Measurements from ENCODE around the gene ACIN1. TPM values are rescaled to one million over a fixed set of nuclear protein-coding genes. Genes with fewer than 3 reads are reported as not detected.

Gene ACIN1
- total and polyA plus RNA-seq, 2 of the 13 experiments (the other 11 are each of a cell fraction or from before 2014, with no cell fraction given), result 165 to 183 TPM

DNA sequence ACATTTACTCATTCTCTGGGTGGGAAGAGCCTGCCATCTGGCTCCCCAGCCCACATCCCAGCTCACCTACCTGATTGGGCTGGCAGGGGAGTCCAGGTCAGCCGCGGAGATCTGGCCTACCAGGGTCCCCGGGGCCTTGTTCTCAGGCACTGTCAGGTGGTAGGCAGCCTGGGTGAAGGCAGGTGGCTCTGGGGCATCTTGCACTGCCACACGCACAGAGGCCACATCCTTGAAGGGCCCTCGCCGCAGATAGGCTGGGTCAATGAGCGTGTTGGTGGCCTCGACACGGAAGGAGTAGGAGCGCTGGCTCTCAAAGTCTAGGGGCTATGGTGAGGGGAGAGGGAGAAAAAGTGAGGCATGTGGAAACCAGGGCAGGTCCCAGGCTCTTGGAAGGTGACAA is 41.5 kb downstream of the ACIN1 start:
- no peak overlapping the region for H3K9ac ChIP-seq (ENCODE audit: insufficient read depth, low read depth, low read length)
- H4K20me1 ChIP-seq (ENCODE audit: insufficient read depth, low read length), result peaks cover 4% of the 10 kb centered on the region; the same call in 1 of the 2 replicates
- ChIA-PET CTCF (ENCODE audit: low intra/inter-chr PET ratio, low total read pairs) (interaction anchor here (5.3 to 8.5 kb wide), 3 partner anchors 59 to 80 kb away, joined by 29 to 173 read pairs (median 77); no protein-coding TSS in a partner anchor), POLR2A (interaction anchor here (1.1 to 7.4 kb wide), 4 partner anchors 13 to 67 kb away, joined by 3 to 72 read pairs (median 3); partner anchors contain the start of genes ACIN1 and C14orf119)
- no peak overlapping the region for H3K4me2 ChIP-seq (ENCODE audit: low read depth, low read length)
- no peak for ATAC-seq
- H3K79me2 ChIP-seq (ENCODE audit: insufficient read depth, low read length), result no peaks in the 10 kb centered on the region
- peaks cover 26% of the 10 kb centered on the region for H3K4me1 ChIP-seq (ENCODE audit: insufficient read depth, low read length)
- intact Hi-C loops (cut with micrococcal nuclease; ENCODE audit: unreplicated experiment), result no loop called here
- no TSS peak for BruUV-seq (replicated peaks)
- no peak for DNase-seq (ENCODE audit: low spot score)
- H3K27ac ChIP-seq (ENCODE audit: extremely low read length, insufficient read depth, low read length), result no peak overlapping the region
- H3K4me3 ChIP-seq (replicated peaks in 1 of 3; ENCODE audit: insufficient read depth in 1 of 3, low read depth in 2 of 3, low read length in 3 of 3), result no peak overlapping the region
- H3K27me3 ChIP-seq (ENCODE audit: control insufficient read depth in 1 of 2, insufficient read depth in 2 of 2, low read length in 2 of 2), result peaks cover 0 to 6% of the 10 kb centered on the region in 2 experiments; a peak in 1 of 5 replicates
- FAIRE-seq, result no peak
- H3K36me3 ChIP-seq (replicated peaks in 1 of 2; ENCODE audit: control insufficient read depth in 1 of 2, insufficient read depth in 2 of 2, low read length in 2 of 2), result no peaks in the 10 kb centered on the region
- no peak overlapping the region for H2AFZ ChIP-seq (ENCODE audit: low read length)
- WGBS (ENCODE audit: low lambda C conversion rate), result 83% methylated on average over 10 of the region's 10 CpGs
- in situ Hi-C loops (cut with HindIII; ENCODE audit: extremely low pct_ligation_motif_present, low pct_unique_long_range_greater_than_20kb), result loop anchor here (5.0 kb wide), 2 partner anchors 66 to 496 kb away; no protein-coding TSS in a partner anchor
- no peaks in the 10 kb centered on the region for H3K9me3 ChIP-seq (ENCODE audit: low read length)
- no peak for TF ChIP-seq ZNF839 (CRISPR knock-in tag; IDR thresholded peaks at IDR 0.05; ENCODE audit: borderline replicate concordance)
- no peak for TF ChIP-seq ZNF572 (CRISPR knock-in tag; IDR thresholded peaks at IDR 0.05)
- no peak for TF ChIP-seq PAF1 (CRISPR knock-in tag; IDR thresholded peaks at IDR 0.05)
- TF ChIP-seq, protein P1, sequence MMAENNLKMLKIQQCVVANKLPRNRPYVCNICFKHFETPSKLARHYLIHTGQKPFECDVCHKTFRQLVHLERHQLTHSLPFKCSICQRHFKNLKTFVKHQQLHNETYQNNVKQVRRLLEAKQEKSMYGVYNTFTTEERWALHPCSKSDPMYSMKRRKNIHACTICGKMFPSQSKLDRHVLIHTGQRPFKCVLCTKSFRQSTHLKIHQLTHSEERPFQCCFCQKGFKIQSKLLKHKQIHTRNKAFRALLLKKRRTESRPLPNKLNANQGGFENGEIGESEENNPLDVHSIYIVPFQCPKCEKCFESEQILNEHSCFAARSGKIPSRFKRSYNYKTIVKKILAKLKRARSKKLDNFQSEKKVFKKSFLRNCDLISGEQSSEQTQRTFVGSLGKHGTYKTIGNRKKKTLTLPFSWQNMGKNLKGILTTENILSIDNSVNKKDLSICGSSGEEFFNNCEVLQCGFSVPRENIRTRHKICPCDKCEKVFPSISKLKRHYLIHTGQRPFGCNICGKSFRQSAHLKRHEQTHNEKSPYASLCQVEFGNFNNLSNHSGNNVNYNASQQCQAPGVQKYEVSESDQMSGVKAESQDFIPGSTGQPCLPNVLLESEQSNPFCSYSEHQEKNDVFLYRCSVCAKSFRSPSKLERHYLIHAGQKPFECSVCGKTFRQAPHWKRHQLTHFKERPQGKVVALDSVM (CRISPR knock-in tag; IDR thresholded peaks at IDR 0.05), result no peak
- TF ChIP-seq ZNF337 (CRISPR knock-in tag; IDR thresholded peaks at IDR 0.05; ENCODE audit: borderline replicate concordance, low read depth), result no peak
- TF ChIP-seq, protein P2, sequence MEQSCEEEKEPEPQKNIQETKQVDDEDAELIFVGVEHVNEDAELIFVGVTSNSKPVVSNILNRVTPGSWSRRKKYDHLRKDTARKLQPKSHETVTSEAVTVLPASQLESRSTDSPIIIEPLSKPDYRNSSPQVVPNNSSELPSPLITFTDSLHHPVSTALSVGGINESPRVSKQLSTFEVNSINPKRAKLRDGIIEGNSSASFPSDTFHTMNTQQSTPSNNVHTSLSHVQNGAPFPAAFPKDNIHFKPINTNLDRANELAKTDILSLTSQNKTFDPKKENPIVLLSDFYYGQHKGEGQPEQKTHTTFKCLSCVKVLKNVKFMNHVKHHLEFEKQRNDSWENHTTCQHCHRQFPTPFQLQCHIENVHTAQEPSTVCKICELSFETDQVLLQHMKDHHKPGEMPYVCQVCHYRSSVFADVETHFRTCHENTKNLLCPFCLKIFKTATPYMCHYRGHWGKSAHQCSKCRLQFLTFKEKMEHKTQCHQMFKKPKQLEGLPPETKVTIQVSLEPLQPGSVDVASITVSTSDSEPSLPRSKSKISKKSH (CRISPR knock-in tag; IDR thresholded peaks at IDR 0.05; ENCODE audit: borderline replicate concordance), result peak; percentile 25; the same call in 1 of the 2 replicates
- no peak for TF ChIP-seq HMG20A (CRISPR knock-in tag; IDR thresholded peaks at IDR 0.05; ENCODE audit: borderline replicate concordance)
- TF ChIP-seq IRF2 (CRISPR knock-in tag; IDR thresholded peaks at IDR 0.05), result no peak
- no peak for TF ChIP-seq ZSCAN29 (CRISPR knock-in tag; conservative IDR thresholded peaks at IDR 0.05)
- no peak for TF ChIP-seq ZIK1 (CRISPR knock-in tag; IDR thresholded peaks at IDR 0.05; ENCODE audit: borderline replicate concordance, low read depth)
- no peak for TF ChIP-seq ZNF496 (CRISPR knock-in tag; IDR thresholded peaks at IDR 0.05; ENCODE audit: insufficient replicate concordance)
- TF ChIP-seq ZNF225 (CRISPR knock-in tag; IDR thresholded peaks at IDR 0.05), result peak; percentile 85; the same call in 1 of the 2 replicates
- no peak for TF ChIP-seq ZNF317 (CRISPR knock-in tag; IDR thresholded peaks at IDR 0.05)
- TF ChIP-seq BORCS8-MEF2B (CRISPR knock-in tag; IDR thresholded peaks at IDR 0.05), result 0 out of 2 replicates have a peak, but pooled peaks have one; percentile 23
- no peak for TF ChIP-seq ZNF724P (CRISPR knock-in tag; IDR thresholded peaks at IDR 0.05; ENCODE audit: borderline replicate concordance)
- no peak for TF ChIP-seq CAMTA2 (CRISPR knock-in tag; IDR thresholded peaks at IDR 0.05; ENCODE audit: borderline replicate concordance)
- 0 out of 2 replicates have a peak, but pooled peaks have one; percentile 44 for TF ChIP-seq ZNF768 (CRISPR knock-in tag; IDR thresholded peaks at IDR 0.05)
- TF ChIP-seq NONO (IDR thresholded peaks at IDR 0.05), result no peak
- TF ChIP-seq NONO (CRISPR knock-in tag; conservative IDR thresholded peaks at IDR 0.05), result no peak
- 0 out of 2 replicates have a peak, but pooled peaks have one; percentile 2 for TF ChIP-seq NFYB (CRISPR knock-in tag; IDR thresholded peaks at IDR 0.05)
- 0 out of 2 replicates have a peak, but pooled peaks have one; percentile 47 for TF ChIP-seq REXO4 (CRISPR knock-in tag; IDR thresholded peaks at IDR 0.05; ENCODE audit: borderline replicate concordance)
- no peak for TF ChIP-seq MEIS1 (CRISPR knock-in tag; IDR thresholded peaks at IDR 0.05; ENCODE audit: borderline replicate concordance)
- no peak for TF ChIP-seq ZNF776 (CRISPR knock-in tag; IDR thresholded peaks at IDR 0.05)
- TF ChIP-seq SMAD3 (CRISPR knock-in tag; IDR thresholded peaks at IDR 0.05), result no peak

Measured in HepG2 (cell line).